HL-60/S4 treated with retinoic acid at 250 ng/mL for 4 days and 3 days (cell line): Measurements from ENCODE around the gene STK4.
"Not testable (repeated sequence)": the region's sequence is repeated elsewhere in the genome, so short reads cannot be mapped to it uniquely, and the experiment has no call there.

Experiments
- in situ Hi-C: fragments of 300-500 bp; cut with MboI; formaldehyde crosslinking; loops from 2 replicates; pipeline ENCODE4 v1.7.0; 2022; ENCODE audit warnings: low sequenced_read_pairs

STK4 gene

GRCh38 chr20:45020236-45020886, 54.0 kb downstream of the STK4 start:
- in situ Hi-C loops = no loop called here

GRCh38 chr20:45021631-45022030, 55.3 kb downstream of the STK4 start:
- in situ Hi-C loops = no loop called here

GRCh38 chr20:45023140-45023539, 56.8 kb downstream of the STK4 start:
- in situ Hi-C loops = not testable (repeated sequence)

- in situ Hi-C loops = no loop called here
Observed at GRCh38 chr20:45028424-45029136, 62.3 kb downstream of the STK4 start.

- in situ Hi-C loops = no loop called here
Observed at GRCh38 chr20:45029884-45030283, 63.6 kb downstream of the STK4 start.

- in situ Hi-C loops = no loop called here
Observed at GRCh38 chr20:45032276-45032675, 66.0 kb downstream of the STK4 start.

GRCh38 chr20:45032781-45033180, 66.5 kb downstream of the STK4 start:
- in situ Hi-C loops = no loop called here

- in situ Hi-C loops = no loop called here
Observed at GRCh38 chr20:45034436-45034835, 68.1 kb downstream of the STK4 start.

- in situ Hi-C loops = no loop called here
Observed at GRCh38 chr20:45036044-45036755, 69.9 kb downstream of the STK4 start.

GRCh38 chr20:45037050-45037449, 70.7 kb downstream of the STK4 start:
- in situ Hi-C loops = no loop called here

- in situ Hi-C loops = no loop called here
Observed at GRCh38 chr20:45037635-45038034, 71.3 kb downstream of the STK4 start.

- in situ Hi-C loops = no loop called here
Observed at GRCh38 chr20:45038745-45039474, 72.6 kb downstream of the STK4 start.

GRCh38 chr20:45039475-45039820, 73.1 kb downstream of the STK4 start:
- in situ Hi-C loops = no loop called here

GRCh38 chr20:45041464-45042337, 75.4 kb downstream of the STK4 start:
- in situ Hi-C loops = no loop called here

- in situ Hi-C loops = no loop called here
Observed at GRCh38 chr20:45042978-45043377, 76.7 kb downstream of the STK4 start.

- in situ Hi-C loops = no loop called here
Observed at GRCh38 chr20:45044084-45044573, 77.8 kb downstream of the STK4 start.

GRCh38 chr20:45044601-45045000, 78.3 kb downstream of the STK4 start:
- in situ Hi-C loops = no loop called here

- in situ Hi-C loops = no loop called here
Observed at GRCh38 chr20:45047581-45048119, 81.3 kb downstream of the STK4 start.

- in situ Hi-C loops = no loop called here
Observed at GRCh38 chr20:45049438-45049837, 83.1 kb downstream of the STK4 start.

GRCh38 chr20:45049904-45050471, 83.7 kb downstream of the STK4 start:
- in situ Hi-C loops = no loop called here
